Suppressor macrophage treated with lipopolysaccharide for 4 hours (primary cell): ENCODE measurements around the gene ICE2.
"Not testable (repeated sequence)": the region's sequence is repeated elsewhere in the genome, so short reads cannot be mapped to it uniquely, and the experiment has no call there.

Source experiments
- DNase-seq: peaks from one replicate; pipeline ENCODE4 v3.0.0-alpha.2; 2020

Gene ICE2

DNA sequence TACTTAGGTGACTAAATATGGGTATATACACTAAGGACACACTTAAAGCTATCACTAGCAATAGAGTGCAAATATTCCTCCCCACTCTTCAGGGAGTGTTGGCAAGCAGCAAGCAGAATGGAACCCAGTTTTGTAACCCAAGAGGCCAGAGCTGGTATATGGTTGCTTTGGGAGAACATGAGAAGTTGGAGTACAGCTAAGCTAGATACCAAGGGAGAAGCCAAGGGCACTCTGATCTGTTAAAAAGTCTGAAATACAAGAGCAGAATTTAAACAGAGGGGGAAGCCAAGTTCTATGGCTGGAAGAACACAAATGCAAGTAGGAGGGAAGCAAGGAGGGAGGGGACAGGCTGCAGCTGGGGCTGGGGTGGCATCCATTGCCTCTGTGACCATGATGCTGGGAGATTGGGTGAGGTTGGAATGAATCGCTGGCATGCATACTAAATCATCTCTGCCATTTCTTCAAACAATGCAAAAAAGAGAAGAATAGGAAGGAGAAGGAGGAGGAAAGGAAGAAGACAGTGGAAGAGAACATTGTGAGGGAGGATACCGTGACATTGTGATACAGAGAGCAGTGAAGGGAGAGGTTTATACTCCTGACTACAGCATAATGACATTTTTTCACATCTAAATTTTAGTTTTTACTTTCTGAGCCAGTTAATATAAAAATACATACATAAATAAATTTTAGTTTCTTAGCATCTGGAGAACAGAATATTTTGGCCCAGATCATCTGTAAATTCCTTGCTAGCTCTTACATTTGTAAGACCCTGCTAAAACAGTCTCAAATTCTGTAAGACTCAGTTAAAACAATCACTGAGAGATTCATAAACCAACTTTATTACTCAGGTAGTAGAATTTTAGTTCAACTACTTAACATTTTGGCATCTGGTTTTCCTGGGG lies 72.2 kb downstream of the ICE2 start:
- DNase-seq: no peak

DNA sequence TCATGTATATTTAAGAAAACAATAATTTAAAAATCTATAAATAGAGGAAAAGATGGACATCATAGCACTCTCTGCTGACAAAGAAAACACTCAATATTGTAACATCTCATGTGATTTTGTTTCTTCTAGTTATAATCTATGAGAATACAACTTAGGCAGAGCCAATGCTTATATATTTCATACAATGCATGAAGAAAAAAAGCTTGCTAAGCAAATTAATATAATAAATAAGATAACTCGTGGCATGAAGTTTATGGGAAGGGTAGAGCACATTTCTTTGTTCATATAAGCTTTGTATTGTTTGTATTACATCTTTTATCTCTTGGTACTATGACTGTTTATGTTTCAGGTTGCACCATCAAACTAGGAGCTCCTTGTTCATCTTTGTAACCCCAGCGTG lies 73.5 kb downstream of the ICE2 start:
- no peak for DNase-seq

DNA sequence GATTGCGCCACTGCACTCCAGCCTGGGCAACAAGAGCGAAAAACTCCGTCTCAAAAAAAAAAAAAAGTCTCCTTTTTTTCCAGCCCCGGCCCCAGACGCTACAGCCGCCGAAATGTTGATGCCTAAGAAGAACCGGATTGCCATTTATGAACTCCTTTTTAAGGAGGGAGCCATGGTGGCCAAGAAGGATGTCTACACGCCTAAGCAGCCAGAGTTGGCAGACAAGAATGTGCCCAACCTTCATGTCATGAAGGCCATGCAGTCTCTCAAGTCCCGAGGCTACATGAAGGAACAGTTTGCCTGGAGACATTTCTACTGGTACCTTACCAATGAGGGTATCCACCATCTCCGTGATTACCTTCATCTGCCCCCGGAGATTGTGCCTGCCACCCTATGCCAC lies 74.6 kb downstream of the ICE2 start:
- not testable (repeated sequence) for DNase-seq

DNA sequence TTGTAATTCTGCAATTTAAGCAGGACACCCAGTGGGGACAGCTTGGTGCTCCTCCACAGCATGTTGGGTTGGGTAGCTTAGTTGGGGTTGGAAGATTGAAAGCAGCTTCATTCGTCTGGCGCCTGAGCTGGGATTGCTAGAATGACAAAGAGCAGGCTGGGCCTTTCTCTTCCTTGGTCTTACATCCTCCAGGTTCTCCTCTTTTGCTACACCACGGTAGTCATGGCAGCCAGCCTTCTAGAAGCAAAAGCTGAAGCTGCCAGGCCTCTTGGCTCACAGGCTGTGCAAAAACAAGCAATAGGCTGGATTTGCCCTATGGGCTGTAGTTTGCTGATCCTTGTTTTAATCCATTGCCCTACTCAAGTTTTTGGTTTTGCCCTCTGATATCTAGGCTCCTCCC lies 78.0 kb downstream of the ICE2 start:
- DNase-seq: no peak

DNA sequence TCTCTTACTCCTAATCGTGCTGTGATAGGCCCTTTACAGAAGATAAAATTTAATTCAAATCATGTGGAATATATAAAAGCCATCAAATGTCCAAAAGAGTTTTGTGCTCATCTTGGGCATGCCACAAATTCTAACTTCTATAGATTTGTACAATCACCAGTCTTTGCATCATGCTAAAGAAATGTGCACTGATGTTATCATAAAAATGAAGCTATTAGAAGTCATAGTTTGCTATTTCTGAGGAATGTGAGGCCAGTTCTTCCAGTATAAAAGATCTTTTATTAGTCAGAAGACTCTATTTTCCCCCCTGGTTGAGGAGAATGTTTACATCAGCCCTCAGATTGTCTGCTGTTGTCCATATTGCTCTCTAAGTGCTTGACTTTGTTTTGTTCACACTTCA lies 79.0 kb downstream of the ICE2 start:
- no peak for DNase-seq

DNA sequence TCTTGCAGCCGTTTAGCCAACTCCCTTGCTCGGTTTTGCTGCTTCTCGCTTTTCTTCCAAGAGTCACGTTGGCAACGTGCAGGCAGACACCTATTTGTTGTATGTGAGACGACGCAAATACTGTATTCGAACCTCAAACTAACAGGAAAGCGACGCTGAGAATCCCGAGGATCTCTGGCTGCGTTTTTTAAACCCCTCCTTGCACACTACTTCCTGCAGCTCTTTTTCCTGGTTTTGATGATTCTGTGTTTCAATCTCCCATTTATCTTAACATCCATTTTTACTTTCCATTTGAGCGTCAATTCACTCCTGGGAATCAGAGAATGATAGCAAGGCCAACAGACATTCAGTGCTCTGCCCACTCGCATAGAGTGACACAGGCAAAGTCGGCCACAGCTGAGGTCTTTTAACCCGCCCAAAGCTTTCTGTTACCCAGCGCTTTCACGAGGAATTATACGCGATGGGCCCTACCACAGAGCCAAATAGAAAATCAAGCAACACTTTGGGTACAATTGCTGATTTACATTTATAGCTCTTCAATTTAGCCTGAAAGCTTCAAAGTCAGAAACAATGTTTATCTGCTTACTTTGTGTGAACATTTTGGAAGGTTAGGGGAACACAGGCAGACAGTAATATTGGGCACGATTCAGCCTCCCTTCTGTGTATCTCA lies 79.6 kb downstream of the ICE2 start:
- DNase-seq: no peak

DNA sequence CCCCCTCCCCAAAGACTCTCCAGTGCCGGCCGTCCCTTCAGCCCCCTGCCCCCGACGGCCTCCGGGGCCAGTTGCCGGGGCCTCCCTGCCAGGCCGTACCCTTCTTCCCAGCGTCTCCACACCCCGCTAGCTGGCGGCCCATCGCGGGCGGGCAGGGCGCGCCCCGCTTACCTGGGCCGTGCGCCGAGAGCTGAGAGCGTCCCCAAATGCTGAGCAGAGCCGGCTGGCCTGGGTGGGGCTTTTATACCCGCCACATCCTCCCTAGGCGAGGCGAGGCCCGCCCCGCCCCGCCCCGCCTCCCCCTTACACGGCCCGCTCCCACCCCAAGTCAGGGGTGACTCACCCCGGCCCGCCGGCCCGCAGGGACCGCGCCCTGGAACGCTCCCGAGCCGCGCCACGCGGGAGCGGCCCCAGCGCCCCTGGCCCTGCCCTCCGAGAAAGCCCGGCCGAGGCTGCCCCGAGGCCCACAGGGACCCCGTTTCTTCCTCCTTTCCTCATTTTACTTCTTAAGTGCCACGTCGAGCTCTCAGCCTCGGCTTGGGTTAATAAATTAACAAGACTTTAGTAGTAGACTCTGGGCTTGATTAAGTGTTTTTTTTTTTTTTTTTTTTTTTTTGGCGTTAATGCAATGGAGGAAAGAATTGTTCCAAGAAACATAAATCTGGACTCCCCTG lies 81.0 kb downstream of the ICE2 start, which contains the start of gene ANXA2:
ANXA2 (minus strand) TSS at position 215 of the 674 bp plus-strand sequence. CDS start 11,911 bp downstream, outside the sequence.
- peak; percentile 96 for DNase-seq

DNA sequence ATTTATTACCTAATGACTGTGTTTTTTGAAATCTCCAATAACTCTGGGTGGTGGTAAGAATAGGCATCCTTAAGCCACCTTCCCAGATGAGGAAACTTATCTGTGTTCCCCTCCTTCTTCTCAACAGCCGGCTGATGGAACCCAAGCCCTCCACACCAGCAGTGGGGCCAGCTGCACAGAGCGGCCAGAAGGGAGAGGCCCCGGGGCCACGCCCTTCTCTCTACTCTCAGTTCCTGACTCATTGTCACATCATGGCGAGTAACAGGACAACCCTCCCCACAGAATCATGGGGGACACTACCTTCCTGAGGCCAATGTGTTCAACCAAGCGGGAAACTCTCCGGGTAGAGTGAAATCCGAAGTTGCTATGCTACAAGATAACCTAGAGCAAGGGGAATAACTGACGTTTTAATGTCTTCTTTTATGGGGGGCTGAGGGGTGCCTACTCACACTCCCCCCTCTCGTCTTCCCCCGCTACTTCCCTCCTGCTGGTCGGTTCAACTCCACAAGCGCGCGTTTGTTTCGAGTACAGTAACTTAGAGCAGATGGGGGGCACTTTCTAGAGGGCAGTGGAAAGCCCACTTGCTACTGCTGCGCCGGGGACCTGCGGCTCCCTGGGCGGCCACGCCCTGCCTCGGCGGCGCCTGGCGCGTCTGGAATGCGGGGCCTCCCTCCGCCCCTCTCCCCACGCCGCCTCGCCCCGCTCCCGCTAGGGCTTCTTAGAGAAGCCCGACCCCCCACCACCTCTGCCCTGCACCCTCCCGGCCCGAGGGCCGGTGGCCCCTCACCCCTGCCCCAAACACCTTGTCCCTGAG lies 81.8 kb downstream of the ICE2 start:
- DNase-seq: peak; percentile 89

DNA sequence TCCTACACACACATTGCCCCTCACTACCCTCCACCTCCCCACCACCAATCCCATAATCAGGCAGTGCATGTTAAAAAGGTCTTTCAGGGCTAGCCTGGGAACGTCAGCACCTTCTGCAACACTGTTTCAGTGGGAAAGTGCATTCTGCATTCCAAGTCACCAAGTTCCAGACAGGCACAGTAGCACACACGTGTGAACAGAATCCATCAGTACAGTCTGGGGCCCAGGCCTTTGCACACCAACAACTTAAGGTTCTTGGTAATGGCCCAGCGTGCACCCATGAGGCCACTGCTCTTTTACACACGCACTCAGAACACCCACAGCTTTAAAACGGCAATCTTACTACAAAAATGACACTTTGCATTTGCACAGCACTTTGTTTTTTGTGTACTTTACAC lies 82.4 kb downstream of the ICE2 start:
- DNase-seq: no peak

DNA sequence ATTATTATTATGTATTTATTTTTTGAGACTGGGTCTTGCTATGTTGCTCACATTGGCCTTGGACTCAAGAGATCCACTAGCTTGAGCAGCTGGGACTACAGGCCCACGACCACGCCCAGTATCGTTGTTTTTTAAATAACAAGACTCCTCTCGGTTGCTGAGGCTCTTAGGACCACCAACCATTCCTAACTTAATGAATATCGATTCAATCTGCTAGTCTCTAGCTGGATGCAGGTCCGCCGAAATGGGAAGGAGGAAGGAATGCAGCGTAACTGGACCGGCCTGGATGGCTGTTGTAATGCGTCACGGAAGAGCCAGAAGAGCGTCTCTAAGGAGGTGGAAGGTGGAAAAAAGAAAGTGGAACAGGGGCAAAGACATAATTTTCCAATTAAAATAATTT lies 82.8 kb downstream of the ICE2 start:
- peak; percentile 18 for DNase-seq

DNA sequence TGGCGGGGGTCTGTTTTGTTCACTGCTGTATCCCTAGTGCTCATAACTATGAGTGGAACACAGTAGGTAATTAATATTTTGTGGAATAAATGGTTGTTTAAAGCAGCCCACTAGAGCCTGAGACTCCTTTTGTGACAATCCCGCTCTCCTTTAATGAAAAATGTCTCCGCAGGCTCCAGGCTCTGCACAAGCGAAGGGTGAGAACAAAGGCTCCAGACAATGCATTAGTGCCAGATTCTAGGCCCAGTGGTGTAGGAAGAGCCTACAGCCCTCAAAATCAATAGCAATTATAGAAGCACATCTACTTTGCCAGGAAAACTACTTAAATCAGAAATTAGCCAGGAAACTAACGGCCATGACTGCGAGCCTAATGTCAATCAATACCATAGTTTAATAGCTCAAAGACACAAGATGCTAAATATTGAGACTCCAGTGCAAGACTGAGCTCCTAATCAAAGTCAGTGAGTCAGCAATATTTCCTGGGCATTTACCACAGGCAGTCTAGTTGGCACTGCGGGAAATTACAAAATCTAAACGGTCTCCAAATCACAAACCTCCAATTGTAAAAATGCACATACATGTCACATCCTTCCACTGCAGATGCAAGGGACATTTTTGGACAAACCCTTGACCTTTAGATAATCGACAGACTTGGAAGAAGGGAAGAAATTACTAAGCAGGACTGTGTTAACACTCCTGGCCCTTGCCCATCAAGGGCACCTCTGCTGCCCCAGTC lies 83.5 kb downstream of the ICE2 start:
- peak; percentile 50 for DNase-seq

DNA sequence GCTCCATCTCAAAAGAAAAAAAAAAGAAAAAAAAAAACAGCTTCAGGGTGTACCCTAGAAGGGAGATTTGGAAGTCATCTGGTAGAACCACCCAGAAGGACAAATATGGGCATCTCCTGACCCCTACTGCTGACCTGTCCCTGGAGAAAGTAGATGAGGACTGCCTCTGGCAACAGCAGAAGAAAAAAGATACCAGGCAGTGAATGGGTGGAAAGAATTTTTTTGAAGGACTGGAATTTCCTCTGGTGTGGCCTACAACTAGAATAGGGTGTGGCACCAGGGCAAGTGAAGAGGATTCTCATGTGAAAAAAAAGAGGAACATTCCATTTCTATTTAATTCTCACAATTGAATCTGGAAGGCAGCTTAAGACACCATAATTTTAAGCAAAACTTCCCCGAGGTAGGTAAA lies 84.2 kb downstream of the ICE2 start:
- peak; percentile 63 for DNase-seq

DNA sequence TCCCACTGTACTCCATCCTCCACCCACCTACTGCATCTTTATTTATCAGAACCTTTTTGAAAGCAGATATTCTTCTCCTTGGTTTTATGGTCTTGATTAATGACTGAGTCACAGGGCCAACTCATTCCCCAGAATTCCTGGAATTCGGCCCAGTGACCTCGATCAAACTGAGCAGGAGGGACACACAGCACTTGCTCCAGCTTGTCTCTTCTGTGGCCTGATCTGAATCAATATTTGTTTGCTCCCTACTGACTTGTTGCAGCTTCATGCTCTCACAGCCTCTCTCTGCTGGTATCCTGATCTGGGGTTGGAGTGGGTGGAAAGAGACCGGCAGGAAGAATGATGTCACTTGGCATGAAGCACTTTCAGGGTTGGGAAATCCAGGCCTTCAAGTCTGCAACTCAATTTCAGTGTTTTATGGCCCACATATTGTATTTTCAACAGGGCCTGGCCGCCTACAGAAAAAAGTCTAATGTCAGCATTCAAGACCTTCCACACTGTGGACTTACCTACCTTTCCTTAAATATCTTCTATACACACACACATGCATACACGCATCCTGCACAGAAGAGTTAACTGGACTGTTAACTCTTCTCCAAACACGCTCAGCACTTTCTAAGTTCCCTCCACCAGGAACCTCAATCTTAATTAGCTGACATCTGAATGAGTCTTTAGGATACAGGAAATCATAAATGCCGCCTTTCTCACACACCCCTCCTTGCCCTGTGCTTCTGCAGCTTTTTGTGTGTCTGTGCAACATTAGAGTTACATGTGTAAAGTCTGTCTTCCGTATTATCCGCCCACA lies 85.8 kb downstream of the ICE2 start:
- peak; percentile 90 for DNase-seq

DNA sequence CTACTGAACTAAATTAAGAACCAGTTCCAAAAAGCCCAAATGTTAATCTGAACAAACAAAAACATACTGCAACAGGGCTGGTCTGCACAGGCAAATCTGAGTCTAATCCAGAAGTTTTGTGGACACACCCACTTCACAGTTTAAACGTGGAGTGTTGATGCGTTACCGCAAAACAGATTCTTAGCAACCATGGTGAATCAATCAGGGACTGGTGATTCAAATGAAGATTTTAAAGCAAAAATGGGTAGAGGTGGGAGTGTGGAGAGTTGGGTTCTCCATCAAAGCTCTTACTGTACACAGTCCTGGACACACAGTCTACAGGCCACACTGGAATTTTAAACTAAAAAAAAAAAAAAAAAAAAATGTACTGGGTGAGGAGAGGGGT lies 86.3 kb downstream of the ICE2 start:
- DNase-seq: peak; percentile 48

DNA sequence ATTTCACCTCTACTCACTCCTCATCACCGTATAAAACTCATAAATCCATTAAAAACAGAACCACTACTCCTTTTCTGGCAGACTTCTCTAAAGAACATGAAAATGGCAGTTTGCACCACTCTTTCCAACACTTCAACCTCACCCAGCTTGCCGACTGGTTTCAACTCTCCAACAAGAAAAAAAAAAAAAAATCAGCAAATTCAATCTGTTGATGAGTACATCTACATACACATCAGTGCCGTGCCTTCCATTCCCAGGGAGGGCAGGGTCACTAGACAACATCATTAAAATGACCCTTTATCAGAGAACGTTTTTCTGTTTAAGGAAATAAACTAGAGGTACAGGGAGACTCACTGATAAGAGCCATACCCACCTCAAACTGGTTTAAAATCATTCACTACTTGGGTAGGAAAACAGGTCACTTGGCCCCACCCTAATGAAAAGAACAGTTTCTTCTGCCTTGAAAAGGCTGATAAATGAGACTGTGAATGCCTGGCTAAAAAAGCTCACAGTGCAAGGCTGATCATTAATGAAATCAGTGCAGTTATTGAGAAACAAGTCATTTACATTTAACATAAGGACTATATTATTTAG lies 87.1 kb downstream of the ICE2 start:
- DNase-seq: no peak

DNA sequence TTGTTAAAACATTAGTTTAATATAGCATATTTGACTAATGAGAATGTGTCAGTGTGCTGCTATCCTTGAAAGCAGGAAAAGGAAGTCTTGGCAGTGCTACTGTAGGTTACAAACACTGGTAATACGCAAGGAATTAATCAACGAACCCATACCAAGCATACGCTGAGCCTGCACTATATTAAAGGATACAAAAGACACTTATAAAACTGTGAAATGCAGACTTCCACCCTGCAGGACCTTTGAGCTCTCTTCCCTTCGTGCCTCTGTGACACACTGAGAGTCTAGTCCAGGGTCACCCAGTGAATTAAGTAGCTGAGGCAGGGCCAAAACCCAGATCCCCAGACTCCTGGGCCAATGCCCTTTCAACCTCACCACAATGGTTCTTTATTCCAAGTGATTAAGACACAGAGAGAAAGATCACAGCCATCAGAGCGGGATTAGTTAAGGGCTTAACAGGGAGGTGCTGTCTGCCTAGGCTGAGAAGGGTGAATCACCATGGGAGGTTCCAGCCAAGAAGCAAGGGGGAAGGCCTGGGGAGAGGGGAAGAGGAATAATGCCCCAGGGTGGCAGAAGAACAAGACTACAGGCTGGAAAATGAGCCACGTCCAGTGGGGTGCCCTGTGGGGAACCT lies 88.0 kb downstream of the ICE2 start:
- DNase-seq: peak; percentile 84

DNA sequence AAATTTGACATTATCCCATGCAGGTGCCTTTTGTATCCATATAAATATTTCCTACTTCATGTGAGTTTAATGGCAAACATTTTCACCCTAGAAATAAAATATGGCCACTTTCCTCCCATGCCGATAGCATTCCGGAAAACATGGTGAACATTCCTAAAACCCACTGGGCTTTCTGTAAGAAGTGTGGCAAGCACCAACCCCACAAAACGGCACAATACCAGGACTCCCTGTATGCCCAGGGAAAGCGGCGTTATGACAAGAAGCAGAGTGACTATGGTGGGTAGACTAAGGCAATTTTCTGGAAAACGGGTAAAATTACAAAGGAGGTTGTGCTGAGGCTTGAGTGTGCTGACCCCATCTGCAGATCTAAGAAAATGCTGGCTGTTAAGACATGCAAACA lies 88.7 kb downstream of the ICE2 start:
- no peak for DNase-seq

DNA sequence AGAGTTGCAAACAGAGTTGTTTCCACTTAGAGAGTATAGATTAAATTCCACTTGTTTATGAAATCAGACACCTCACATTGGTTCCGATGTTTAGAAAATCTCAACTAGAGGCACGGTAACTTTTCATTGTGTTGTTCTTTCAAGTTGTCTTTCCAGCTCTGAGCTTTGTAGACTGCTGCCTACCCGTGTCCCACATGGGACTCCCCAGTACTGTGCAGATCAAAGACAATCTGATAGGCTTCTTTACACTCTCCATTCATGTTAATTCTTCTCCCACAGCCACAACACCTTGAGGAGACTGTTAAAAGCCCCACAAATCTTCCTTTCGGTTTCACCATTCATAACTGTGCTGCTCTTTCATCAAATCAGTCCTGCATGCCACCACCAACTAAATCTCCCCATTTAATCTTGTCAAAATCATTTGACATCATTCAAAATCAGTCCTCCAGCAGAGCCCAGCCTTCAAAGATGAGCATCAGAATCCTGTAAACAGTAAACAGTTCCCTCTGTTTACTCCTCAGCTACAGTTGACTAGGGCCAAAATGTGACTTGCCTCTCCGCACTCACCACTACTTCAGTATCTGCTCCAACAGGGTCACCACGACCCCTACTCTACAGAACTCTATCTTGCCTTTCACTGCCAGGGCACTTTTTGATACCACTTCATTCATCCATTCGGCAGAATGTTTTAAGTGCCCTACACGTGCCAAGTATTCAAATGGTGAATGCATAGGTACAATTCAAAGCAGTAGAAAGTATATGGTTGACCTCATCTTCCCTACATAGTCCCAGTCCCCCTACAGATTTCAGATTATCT lies 89.5 kb downstream of the ICE2 start:
- DNase-seq: no peak

DNA sequence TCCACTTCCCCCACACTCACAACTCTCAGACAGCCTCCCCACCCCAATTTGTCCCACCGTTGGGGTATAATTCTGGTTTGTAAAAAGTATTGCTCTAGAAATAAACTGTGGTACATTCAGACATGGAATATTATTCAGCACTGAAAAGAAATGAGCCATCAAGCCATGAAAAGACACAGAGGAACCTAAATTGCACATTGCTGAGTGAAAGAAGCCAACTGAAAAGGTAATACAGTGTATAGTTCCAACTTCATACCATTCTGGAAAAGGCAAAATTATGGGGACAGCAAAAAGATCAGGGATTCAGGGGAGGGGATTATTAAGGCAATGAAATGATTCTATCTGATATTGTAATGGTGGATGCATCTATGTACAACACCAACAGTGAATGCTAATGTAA lies 91.6 kb downstream of the ICE2 start:
- no peak for DNase-seq
